Measurements from ENCODE around the gene TTC39B.

Gene TTC39B

DNA sequence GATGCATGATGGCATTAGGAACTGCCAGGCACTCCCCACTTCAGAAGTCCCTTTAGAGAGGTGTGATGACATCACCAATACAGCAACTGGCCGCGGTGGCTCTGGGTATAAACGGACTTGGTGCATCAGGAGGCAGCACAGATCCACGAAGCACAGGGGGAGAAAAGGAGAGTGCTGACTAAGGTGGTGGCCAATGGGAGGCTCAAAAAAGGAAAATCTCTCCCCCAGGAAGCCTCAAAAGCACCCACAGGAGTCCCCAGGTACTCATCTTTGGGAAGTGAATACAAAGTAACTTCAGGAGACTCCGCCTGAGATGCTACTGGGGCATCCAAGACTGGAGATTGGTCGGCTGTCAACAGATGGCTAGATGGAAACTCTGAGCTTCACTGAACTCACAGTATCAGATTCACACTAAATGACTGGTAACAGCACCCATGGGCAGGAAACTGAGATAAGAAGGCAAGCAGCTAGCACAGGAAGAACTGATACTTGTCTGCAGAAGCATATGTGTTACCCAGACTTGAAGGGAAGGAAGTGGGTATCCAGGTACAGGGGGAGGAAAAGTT, 7.6 kb downstream of the TTC39B start:
- peak; percentile 66 for DNase-seq

DNA sequence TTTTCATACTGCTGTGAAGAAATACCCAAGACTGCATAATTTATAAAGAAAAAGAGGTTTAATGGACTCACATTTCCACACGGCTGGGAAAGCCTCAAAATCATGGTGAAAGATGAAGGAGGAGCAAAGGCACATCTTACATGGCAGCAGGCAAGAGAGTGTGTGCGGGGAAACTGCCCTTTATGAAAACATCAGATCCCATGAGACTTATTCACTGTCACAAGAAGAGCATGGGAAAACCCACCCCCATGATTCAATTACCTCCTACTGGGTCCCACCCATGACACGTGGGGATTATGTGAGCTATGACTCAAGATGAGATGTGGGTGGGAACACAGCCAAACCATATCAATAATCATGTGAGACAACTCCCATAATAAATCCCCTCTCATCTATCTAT, 8.7 kb downstream of the TTC39B start:
- no peak for DNase-seq

DNA sequence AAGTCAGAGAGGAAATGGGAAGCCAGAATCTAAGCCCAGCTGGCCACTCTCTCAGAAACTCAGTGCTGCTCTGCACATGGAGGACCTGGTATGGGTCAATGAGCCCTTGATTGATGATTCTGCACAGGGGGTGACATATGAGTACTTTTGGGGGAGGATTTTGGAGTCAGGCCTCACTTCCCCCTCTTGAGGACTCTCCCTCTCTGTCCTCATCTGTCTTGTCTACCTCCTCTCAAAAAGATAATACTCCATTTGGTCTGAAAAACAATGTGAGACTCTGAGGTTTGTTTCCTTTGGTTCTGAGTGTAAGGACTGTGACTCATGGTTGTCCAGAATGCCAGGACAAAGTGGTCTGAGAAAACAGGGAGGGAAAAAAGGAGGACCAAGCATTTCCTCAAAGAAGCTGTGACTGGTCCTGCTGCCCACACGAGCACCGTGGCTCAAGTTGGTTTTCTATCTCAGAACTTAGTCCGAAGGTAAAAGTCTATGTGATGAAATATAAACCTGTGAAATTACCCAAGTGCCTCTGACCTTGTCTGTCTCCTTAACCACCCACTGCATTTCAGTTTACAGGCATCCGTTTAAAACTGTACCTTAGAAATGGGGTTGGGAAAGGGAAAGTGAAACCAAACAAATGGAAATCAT, 11.1 kb downstream of the TTC39B start:
- DNase-seq, result no peak

DNA sequence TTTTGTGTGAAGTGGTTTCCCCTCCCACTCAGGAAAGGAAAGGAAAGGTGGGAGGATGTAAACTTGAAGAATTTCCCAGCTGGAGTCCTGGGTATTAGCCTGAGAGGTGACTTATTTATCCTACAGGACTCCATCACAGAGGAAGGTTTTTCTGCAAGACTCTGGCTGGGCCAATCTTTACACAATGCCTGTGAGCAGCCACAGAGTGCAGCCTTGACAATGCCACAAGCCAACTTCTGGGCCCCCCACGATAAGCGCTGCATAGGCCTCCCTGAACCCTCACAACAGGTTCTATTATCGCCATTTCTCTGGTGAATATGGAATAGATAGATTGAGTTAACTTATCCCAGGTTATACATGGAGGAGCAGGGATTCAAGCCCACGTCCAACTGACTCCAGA, 12.4 kb downstream of the TTC39B start:
- DNase-seq, result no peak

DNA sequence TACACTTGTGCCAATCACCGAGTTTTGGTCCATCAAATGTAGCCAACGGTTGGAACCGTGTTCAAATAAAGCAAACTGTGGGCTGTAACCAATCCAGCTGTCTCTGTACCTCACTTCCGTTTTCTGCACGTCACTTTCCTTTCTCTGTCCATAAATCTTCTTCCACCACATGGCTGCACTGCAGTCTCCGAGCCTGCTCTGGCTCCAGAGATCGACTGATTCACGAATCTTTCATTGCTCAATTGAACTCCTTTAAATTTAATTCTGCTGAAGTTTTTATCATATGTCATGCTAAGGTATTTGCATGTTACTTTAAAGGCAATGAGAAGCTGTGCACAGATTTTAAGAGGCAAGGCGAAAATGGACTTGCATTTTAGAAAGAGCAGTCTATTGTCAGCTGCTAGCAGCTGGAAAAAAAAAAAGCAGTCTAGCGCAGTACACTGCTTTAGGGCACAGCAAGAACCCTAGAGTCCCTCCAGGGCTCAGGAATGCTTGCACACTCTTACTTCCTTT, 13.2 kb downstream of the TTC39B start:
- no peak for DNase-seq

DNA sequence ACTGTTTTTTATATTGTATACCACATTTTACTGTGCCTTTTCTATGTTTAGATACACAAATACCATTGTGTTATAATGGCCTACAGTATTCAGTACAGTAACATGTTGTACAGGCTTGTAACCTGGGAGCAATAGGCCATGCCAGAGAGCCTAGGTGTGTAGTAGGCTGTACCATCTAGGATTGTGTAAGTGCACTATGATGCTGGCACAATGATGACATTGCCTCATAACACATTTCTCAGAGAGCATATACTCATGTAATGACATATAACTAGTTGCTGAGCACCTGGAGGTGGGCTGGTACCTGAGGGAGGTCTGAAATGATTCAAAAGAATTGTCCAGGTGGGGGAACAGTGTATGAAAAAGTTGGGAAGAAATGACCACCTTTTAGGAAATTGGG, 13.9 kb downstream of the TTC39B start:
- DNase-seq, result no peak

DNA sequence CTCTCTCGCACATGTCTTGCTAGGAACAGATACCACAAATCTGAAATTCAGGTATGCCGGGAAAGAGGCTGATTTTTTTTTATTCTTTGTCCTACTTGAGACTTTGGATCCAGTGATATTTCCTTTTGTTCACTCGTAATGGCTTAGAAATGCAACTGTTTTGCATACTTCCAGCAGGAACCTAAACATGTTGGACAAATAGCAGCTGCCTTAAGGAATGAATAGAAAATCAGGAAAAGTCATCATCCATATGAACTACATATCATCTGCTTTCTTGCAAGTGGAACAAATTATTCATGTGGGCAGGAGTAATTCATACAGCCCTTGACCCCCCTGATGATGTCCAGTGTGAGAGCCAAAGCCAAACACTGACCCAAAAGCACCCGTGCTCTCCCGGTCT, 17.4 kb downstream of the TTC39B start:
- no peak for DNase-seq

DNA sequence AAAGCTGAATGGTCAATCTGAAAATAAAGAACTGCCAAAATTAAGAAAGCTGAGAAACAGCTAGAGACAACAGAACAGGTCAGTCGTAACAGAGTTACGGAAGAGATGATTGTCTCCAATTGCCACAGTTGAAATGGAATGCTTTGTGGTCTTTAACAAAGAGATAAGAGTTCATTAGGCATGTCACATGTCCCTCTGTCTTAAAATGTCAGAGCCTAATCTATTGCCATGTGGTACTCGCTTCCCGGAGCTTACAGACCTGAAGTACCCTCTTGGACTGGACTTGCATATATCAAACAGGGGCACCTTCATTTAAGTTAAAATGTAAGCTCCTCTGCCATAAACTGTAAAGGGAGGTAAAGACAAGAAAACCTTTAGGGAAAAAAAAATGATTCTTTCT, 19.7 kb downstream of the TTC39B start:
- DNase-seq, result no peak

DNA sequence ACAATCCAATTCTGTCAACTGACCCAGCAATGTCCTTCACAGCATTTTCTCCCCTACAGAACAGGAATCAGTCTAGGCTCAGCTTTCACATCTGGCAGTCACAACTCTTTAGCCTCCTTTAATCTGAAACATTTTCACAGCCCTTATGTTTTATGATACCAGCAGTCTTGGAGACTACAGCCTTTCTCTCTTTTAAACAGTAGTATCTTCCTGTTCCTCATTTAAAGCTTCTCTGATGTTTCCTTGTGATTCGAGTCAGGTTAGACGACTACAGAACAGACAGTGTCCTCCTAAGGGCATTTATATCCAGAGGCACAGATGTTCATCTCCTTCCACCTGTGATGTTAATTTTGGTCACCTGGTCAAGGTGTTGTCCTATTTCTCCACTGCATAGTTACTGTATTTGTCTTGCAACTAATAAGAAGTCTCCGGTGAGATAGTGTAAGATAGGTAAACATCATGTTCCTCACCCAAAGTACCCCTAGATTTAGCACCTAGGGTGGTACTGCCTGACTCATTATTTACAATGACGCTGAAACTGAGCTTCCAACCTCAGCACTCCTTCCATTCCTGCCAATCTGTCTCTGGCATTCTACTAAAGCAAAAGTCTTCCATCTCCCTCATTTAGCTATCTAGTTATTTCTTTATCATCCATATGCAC, 20.7 kb downstream of the TTC39B start:
- no peak for DNase-seq

DNA sequence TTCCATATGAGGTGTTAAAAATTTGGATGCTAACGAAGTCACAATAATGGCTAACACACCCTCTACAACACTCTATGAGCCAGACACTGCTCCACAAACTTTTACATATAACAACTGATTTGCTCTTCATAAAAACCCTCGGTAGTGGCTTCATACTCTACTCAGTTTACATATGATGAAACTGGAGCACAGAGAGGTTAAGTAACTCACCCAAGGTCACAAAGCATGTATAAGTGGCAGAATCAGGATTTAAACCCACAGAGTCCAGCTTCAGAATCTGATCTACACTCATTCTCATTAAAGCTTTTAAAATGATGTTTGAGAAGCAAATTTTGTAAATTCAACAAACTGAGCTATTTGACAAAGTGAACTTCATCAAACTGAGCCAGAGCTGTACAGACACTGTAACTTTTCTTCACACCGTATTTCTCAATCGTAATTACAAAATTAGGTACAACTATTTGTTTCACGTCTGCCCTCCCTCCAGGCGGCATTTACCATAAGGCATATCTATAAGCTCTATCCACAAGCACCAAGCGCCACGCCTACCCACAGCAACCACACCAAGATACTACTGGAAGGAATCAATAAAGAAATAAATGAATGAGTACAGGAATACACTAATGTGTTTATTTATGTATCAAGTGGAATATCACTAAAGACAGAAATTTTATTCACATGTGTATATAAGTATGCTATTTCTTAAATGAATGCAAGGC, 24.3 kb downstream of the TTC39B start:
- DNase-seq, result no peak

DNA sequence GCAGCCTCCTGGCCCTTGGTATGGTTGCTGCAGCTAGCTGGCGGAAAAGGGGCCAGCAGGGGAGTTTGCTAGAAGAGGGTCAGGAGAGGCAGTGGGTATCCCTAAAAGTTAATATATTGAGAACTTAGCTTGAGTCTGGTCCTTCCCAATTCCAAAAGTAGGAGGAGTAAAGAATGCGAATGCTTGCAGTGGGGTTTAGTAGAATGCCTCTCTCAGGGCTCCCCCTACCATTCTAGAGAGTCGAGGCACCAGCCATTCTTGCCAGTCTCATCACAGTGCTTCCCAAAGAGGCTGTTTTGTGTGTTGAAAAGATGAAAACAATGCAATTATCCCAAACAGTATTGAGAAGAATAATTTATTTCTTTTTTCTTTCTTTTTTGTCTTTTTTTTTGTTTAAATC, 26.4 kb downstream of the TTC39B start:
- DNase-seq, result no peak

DNA sequence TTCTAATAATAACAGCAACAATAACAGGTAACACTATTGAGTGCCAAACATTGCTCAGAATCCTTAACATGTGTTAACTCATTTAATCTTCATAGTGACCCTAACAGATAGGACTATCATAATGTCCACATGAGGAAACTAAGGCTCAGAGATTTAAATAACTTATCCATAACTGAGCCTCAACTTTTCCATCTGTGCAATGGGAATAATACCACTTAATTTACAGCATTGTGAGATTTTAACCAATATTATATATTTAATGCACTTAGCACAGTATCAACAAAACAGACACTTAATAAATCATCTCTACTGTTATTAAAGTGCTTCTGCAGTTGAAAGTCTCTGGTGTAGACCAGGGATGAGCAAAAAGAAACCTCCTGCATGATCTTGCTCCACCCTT, 28.2 kb downstream of the TTC39B start:
- DNase-seq, result no peak

DNA sequence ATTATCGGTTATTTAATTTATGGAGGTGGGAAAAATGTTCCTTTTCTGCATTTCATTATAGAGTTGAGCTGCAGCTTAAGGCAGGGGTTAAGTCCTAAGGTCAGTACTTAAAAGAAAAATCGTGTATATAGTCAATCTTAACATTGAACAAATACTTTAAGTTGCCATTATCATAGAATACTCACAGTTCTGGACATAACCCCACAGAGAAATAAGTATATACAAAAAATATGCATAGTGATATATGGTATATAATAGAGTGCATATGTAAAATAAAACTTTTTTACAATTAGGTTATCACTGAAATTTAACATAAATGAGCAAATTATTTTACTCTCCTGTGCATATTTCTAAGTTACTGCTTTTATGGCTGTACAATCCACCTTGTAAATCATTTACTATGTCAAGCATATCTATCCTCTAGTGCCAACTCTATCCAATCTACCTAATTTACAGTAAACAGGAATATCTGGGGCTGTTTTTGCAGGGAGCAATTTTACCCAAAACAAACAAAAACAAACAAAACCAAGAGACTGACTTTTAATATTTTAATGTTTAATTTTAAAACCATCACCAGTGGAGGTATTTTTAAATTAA, 28.8 kb downstream of the TTC39B start:
- no peak for DNase-seq

DNA sequence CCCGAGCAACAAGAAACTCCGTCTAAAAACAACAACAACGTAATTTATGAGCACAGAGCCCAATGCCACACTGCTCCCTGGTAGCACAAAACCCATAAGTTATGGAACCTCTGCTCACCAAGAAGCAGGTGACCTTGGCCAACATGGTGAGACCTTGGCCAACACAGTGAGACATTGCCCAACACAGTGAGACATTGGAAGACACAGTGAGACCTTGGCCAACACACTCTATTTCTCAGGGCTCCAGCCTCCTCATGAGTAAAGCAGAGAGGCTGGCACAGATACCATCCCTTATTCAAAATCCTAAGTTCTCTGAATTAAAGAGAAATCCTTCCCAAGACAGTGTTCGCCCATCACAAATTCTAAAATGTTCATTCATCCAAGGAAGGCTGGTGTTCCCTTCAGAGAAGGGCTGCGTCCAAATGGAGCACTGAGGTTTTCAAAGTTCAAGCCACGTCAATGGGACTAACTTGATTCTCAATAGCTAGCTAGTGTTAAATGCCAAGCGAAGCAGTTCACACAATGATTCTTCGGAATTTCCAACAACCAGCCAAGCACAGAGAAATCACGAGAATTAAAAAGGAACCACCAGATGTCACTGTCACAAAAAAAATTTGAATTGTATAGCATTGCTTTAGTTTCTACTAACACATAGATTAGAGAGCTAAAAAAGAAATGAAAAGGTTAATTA, 29.5 kb downstream of the TTC39B start:
- DNase-seq, result no peak

DNA sequence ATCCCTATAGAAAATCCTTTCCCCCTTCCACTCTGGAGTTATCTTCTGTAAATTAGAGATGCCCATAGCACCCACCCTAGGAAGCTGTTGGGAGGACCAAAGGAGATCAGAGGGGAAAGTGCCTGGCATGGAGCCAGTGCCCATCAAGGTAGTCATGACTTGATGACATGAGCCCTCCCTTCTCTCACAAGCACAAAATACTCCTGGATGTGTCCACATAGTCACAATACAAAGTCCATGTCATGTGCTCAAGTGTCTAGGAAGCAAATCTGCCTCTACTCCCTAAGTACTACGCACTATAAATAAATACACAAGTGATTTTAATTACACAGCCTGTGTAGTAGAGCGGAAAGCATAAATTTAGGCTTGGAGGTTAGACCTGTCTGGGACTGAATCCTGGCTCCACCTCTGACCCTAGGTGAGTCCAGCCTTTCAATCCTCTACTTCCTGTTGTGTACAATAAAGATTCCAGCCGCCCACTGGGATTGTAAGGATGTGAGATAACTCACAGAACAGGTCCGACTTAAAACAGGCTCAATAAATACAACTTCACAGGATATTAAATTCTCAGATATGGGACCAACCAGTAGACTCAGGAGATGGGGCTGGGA, 30.6 kb downstream of the TTC39B start:
- DNase-seq, result no peak

DNA sequence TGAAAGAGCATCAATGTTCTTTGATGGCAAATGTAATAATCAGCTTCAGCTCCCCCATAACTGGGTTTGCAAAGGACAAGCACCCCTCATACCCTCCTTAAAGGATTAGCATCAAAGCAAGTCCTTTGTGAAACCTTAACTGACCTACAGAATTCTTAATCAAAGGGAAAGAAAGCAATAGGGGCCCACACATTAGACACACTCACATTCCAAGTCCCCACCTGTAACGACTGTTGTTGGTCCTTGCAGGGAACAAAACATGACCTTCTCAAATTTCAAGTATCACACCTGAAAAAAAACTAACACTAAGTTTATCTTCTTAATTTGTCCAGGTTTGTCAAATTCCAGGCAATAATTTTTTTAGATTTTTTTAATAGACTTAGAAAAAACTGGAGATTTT, 32.6 kb downstream of the TTC39B start:
- no peak for DNase-seq

DNA sequence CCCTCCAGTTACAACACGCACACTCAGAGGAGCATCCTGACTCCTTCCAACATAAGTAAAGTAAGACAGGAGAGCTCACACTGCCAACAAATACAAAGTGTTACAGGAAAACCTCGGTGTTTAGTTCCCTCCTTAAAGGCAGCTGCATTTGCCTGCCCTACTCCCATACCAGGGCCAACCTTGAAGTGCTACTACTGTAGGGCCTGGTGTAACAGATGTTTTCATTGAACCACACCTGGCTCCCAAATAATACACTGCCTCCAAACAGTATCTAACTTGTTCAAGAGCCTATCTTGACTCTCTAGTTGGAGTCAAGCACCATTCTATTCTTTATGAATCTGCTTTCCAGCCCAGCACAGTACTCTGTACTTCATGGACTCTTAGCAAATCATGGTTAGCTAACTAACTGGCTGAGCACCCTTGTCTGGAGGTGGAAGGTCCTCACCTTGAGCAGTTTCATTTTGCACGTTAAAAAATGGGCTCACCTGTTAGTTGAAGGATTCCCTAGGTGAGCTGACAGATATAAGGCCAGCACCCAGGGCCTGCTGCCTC, 34.6 kb downstream of the TTC39B start:
- no peak for DNase-seq

DNA sequence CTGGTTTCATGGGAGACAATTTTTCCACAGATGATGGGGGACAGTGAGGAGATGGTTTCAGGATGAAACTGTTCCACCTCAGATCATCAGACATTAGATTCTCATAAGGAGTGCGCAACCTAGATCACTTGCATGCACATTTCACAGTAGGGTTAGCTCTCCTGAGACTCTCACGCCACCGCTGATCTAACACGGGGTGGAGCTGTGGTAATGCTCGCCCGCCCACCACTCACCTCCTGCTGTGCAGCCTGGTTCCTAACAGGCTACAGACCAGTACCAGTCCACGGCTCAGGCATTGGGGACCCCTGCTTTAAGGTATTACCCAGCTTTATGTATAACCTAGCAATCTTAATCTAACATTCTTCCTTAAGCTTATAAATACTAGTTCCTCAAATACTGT, 35.6 kb downstream of the TTC39B start:
- no peak for DNase-seq

DNA sequence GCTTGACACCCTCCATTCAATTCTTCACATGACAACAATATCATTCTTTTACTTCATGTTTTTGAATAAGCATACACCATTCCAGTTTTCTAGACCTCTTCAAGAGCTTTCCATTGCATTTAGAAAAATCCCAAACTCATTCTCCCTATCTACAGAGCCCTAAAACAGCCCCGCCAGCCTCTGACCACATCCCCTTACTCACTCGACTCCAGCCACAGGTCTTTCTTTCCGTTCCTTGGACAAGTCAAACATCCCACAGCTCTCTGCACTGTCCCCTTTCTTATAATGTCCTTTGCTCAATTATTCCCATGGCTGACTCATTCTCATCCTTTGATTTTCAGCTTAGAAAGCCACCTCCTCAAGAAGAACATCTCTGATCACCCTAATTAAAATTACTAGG, 38.2 kb downstream of the TTC39B start:
- DNase-seq, result no peak

DNA sequence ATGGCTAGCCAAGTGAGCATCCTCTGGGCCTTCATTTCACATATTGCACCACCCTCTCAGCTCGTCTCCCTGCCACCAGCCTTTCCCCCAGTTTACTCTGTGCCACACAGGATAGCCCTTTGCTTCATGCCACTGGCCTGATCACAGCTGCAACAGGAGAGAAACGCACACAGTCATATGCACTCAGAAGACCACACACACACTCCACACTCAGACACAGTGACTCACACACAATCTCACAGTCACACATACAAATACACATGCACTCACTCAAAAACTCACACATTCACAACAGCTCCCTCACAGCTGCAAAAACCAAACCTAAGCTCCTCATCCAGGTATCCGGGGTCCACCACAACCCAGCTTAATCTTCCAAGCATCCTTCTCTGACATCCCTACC, 38.7 kb downstream of the TTC39B start:
- no peak for DNase-seq

DNA sequence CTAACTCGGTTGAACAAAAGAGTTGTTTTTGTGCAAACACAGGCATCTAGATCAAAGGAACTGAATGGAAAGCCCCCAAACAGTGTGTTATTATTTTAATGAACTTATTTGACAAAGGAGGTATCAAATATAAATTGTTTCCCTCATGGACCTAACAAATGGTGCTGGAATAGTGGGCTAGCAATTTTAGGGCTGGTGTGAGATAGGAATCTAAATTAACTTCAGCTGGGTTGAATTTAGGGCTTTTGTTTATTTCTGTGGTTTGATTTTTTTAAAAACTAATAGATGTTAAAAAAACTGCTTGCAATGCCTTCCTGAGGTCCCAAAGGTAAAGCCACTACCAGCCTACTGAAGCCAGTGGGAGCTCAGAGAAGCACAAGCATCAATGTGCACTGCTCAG, 42.1 kb downstream of the TTC39B start:
- no peak for DNase-seq

DNA sequence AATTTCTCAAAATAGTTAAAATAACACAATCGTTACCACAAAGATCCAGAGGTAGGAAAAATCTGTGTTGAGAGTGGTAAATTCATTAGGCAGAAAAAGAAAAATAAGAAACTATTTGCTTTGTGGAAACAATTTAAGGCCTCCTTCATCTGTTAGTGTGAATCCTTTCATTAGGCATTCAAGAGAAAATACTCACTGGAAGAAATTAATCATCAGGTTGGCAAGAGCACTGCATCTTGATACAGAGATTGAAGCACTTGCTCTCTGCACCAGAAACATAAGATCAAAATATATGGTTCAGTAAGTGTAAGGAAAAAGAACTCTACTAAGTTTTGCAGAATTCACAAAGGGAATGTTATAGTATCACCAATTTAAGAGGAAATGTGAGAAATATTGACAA, 44.4 kb downstream of the TTC39B start:
- no peak for DNase-seq
